Lower leg skin (tissue), 3 donors: ENCODE results near the gene C14orf119.

ENCODE experiments used
- POLR2A ChIP-seq, 2 donors: fragments of 450-650 bp; IDR thresholded peaks; one replicate each; pipeline ENCODE4 v1.6.1; 2016 to 2017; ENCODE audit warnings: antibody characterized with exemption in 2 of 2, mild to moderate bottlenecking in 1 of 2, moderate library complexity in 1 of 2
- TF ChIP-seq, protein P1 (sequence below), 3 donors: fragments of 450-650 bp; IDR thresholded peaks; one replicate each; pipeline ENCODE4 v1.5.1; 2016; ENCODE audit warnings: antibody characterized with exemption in 3 of 3, mild to moderate bottlenecking in 3 of 3, moderate library complexity in 2 of 3

DNA sequence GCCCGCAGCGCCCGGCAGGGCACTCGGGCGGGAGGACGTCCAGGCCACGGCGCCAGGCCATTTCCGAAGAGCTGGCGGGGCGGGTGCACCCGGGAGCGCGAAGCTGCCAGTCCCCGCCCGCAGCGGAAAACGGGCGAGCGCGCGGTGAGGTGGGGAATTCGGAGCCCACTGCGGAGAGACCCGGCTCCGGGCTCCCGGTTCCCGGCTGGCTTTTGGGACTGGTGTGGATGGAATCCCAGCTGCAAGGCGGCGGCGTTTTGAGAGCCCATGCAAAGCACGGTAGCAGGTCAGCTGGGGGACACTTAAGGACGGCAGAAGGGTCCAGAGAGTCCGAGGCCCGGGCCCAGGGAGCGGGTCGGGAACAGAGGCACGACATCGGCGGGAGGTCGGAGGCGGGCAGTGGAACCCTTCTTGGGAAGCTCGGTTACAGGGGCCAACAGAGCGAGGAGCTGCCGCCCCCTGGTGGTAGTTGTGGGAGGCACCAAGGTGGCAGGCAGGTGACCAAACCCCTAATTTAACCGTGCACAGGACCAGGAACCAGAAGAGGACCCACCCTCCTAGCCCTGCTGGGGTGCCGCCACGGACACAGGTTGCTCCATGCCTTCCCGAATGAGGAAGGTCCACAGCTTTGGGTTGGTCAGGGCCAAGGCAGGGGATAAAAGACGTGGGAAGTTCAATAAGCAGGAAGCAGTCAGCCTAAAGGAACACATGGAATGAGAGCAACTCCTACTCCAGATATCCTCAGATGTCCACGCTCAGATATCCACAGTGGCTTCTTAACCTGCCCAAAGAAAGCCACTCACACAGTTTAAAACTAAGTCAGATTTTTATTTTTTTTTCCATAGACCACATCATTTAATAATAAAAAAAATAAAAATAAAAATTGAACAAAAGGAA lies 37.3 kb upstream of the C14orf119 start:
- TF ChIP-seq, protein P1, sequence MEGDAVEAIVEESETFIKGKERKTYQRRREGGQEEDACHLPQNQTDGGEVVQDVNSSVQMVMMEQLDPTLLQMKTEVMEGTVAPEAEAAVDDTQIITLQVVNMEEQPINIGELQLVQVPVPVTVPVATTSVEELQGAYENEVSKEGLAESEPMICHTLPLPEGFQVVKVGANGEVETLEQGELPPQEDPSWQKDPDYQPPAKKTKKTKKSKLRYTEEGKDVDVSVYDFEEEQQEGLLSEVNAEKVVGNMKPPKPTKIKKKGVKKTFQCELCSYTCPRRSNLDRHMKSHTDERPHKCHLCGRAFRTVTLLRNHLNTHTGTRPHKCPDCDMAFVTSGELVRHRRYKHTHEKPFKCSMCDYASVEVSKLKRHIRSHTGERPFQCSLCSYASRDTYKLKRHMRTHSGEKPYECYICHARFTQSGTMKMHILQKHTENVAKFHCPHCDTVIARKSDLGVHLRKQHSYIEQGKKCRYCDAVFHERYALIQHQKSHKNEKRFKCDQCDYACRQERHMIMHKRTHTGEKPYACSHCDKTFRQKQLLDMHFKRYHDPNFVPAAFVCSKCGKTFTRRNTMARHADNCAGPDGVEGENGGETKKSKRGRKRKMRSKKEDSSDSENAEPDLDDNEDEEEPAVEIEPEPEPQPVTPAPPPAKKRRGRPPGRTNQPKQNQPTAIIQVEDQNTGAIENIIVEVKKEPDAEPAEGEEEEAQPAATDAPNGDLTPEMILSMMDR (IDR thresholded peaks at IDR 0.05) = peak in 1 of 3 donors; percentile 89
- no peak for TF ChIP-seq POLR2A (IDR thresholded peaks at IDR 0.05)
